ENCODE results near the gene PPAT.

- no peak for TF ChIP-seq CTCF (conservative IDR thresholded peaks at IDR 0.05)
- no peak for TF ChIP-seq ZFX (IDR thresholded peaks at IDR 0.05)
Measured at GRCh38 chr4:56417396-56417795, 18.0 kb downstream of the PPAT start.

Data from C4-2B (cell line).